Stimulated activated CD8-positive, alpha-beta memory T cell treated with anti-CD3 and anti-CD28 coated beads, Interleukin-7, amount 100 ng/mL, for 1 hour (primary cell): Measurements from ENCODE around the gene TP53I13.

Experiments
- DNase-seq, 2 donors: peaks; one replicate each; pipeline ENCODE4 v3.0.0-alpha.2; 2020; ENCODE audit warnings: low read depth in 2 of 2

Gene TP53I13

GRCh38 chr17:29615492-29616299 is 47.2 kb downstream of the TP53I13 start:
- peak; percentile 64 to 71 for DNase-seq

GRCh38 chr17:29616300-29617048 is 48.0 kb downstream of the TP53I13 start:
- DNase-seq: no peak

- DNase-seq: peak; percentile 63 to 80
These were observed 48.6 kb downstream of the TP53I13 start for GRCh38 chr17:29617125-29617480.

- peak; percentile 76 for DNase-seq
These were observed 49.2 kb downstream of the TP53I13 start for GRCh38 chr17:29617481-29618271.

- no peak for DNase-seq
These were observed 50.0 kb downstream of the TP53I13 start for GRCh38 chr17:29618272-29619065.

- DNase-seq: no peak
These were observed 50.8 kb downstream of the TP53I13 start for GRCh38 chr17:29619251-29619650.

GRCh38 chr17:29620271-29620670 is 51.8 kb downstream of the TP53I13 start:
- no peak for DNase-seq

- DNase-seq: no peak
These were observed 52.4 kb downstream of the TP53I13 start for GRCh38 chr17:29620779-29621500.

- no peak for DNase-seq
These were observed 53.3 kb downstream of the TP53I13 start for GRCh38 chr17:29621751-29622194.
